ENCODE results near the gene TRIM56. TPM values are rescaled to one million over a fixed set of nuclear protein-coding genes. Genes with fewer than 3 reads are reported as not detected.
A peak's percentile ranks its signal among the peaks of the same experiment; 100 is the strongest.
"Not testable (repeated sequence)": the region's sequence is repeated elsewhere in the genome, so short reads cannot be mapped to it uniquely, and the experiment has no call there.

The TRIM56 gene
- polyA plus RNA-seq, 1 experiment: 3.2 TPM

GRCh38 chr7:101128040-101128834, 43.0 kb downstream of the TRIM56 start:
- DNase-seq (ENCODE audit: low read depth): no peak
- POLR2A ChIA-PET: interaction anchor here (0.5 to 1.0 kb wide), 3 partner anchors 11 to 14 kb away, joined by 3 to 6 read pairs (median 3); no protein-coding TSS in a partner anchor
- H3K4me3 ChIP-seq (ENCODE audit: low read depth, low read length): peak overlapping the region; percentile 63
- TF ChIP-seq CTCF (IDR thresholded peaks at IDR 0.05; ENCODE audit: insufficient read depth, low read depth, low read length): no peak
- CTCF ChIA-PET: interaction anchor here (0.5 to 4.3 kb wide), 4 partner anchors 13 to 51 kb away, joined by 4 to 27 read pairs (median 6); no protein-coding TSS in a partner anchor
- H3K27me3 ChIP-seq (ENCODE audit: control insufficient read depth, insufficient read depth, low read length): no peaks in the 10 kb centered on the region
- H3K36me3 ChIP-seq (ENCODE audit: control insufficient read depth, insufficient read depth, low read length): peaks cover 11% of the 10 kb centered on the region

- Histone ChIP-seq H3K27me3 (ENCODE audit: control insufficient read depth, insufficient read depth, low read length) (no peaks in the 10 kb centered on the region), H3K36me3 (ENCODE audit: control insufficient read depth, insufficient read depth, low read length) (peaks cover 12% of the 10 kb centered on the region), H3K4me3 (ENCODE audit: low read depth, low read length) (no peak overlapping the region)
- no peak for DNase-seq (ENCODE audit: low read depth)
- ChIA-PET CTCF (interaction anchor here (2.3 to 2.4 kb wide), 2 partner anchors 35 to 52 kb away, joined by 7 to 10 read pairs; no protein-coding TSS in a partner anchor), POLR2A (interaction anchor here (1.0 kb wide), 1 partner anchor 12 kb away, joined by 3 read pairs; no protein-coding TSS in a partner anchor)
- no peak for TF ChIP-seq CTCF (IDR thresholded peaks at IDR 0.05; ENCODE audit: insufficient read depth, low read depth, low read length)
Observed at GRCh38 chr7:101129603-101130117, 44.4 kb downstream of the TRIM56 start.

DNA sequence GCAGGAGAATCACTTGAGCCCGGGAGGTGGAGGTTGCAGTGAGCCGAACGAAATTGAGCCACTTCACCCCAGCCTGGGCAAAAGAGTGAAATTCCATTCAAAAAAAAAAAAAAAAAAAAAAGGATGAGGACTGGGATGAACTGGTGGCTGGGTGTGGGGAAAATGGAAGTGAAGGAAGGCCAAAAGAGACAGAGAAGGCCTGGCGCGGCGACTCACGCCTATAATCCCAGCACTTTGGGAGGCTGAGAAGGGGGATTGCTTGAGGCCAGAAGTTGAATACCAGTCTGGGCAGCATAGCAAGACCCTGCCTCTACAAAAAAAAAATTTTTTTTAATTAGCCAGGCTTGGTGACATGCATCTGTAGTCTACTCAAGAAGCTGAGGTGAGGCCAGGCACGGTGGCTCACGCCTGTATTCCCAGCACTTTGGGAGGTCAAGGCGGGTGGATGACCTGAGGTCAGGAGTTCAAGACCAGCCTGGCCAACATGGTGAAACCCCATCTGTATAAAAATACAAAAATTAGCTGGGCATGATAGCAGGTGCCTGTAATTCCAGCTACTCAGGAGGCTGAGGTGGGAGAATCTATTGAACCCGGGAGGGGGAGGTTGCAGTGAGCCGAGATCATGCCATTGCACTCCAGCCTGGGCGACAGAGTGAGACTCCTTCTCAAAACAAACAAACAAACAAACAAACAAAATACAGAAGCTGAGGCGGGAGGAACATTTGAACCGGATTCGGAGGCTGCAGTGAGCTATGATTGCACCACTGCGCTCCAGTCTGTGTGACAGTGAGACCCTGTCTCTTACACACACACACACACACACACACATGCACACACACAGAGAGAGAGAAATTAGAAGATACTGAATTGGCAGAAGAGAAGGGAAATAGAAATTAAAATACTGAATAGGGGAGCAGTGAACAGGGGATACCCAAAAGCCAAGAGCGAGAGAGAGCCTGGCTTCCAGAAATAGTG, 47.6 kb downstream of the TRIM56 start:
- not testable (repeated sequence) for H3K4me3 ChIP-seq (ENCODE audit: low read depth, low read length); DNase-seq (ENCODE audit: low read depth); H3K27me3 ChIP-seq (ENCODE audit: control insufficient read depth, insufficient read depth, low read length)
- ChIA-PET POLR2A (interaction anchor here (0.7 kb wide), 2 partner anchors 33 to 227 kb away, joined by 18 to 24 read pairs; partner anchors contain the start of gene VGF), CTCF (interaction anchor here (1.0 to 2.4 kb wide), 8 partner anchors 10 to 59 kb away, joined by 3 to 21 read pairs (median 6); partner anchors contain the start of gene TRIM56)
- H3K36me3 ChIP-seq (ENCODE audit: control insufficient read depth, insufficient read depth, low read length): peaks cover 33% of the 10 kb centered on the region

DNA sequence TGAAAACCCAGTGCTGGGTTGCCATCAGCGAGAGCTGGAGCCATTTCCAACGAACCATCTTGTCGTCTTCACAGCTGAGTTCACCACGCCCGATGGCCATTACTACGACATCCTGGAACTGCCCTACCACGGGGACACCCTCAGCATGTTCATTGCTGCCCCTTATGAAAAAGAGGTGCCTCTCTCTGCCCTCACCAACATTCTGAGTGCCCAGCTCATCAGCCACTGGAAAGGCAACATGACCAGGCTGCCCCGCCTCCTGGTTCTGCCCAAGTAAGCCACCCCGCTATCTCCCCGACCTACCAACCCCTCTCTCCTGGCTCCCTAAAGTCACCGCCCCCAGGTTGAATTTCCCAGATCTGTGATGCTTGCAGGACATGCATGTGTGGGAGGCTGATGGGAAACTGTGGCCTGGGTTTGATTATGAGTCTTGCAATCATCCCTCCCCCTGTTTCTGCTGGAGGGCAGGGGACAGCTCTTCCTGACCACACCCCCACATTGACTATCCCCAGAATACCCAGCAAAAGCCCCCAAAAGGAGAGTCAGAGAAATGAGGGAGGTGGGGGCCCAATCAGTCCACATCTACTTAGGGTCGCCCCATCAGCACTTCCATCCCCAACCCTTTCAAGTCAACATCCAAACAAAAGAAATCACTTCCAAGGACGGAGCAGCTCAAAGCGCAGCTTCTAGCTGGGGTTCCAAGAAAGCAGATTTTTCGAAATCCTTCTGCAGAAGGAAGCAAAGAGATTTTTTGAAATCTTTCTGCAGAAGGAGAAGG, 48.5 kb downstream of the TRIM56 start:
- DNase-seq (ENCODE audit: low read depth): no peak
- ChIA-PET POLR2A (interaction anchor here (0.6 to 1.1 kb wide), 2 partner anchors 34 to 48 kb away, joined by 3 read pairs; partner anchors contain the start of gene TRIM56), CTCF (interaction anchor here (0.8 to 2.4 kb wide), 16 partner anchors 9 to 239 kb away, joined by 3 to 21 read pairs (median 4); partner anchors contain the start of gene TRIM56)
- no peak for TF ChIP-seq CTCF (IDR thresholded peaks at IDR 0.05; ENCODE audit: insufficient read depth, low read depth, low read length)
- Histone ChIP-seq H3K27me3 (ENCODE audit: control insufficient read depth, insufficient read depth, low read length) (no peaks in the 10 kb centered on the region), H3K4me3 (ENCODE audit: low read depth, low read length) (no peak overlapping the region), H3K36me3 (ENCODE audit: control insufficient read depth, insufficient read depth, low read length) (peaks cover 33% of the 10 kb centered on the region)

Data from BJ (cell line).